B cell (primary cell): Measurements from ENCODE around the gene CAMK1D. TPM values are rescaled to one million over a fixed set of nuclear protein-coding genes. Genes with fewer than 3 reads are reported as not detected.

Source experiments
- ATAC-seq: fragments of 200-7000 bp; cut with Tn5 transposase; one replicate; pipeline ENCODE4 v1.10.0; 2021; ENCODE audit warnings: low read depth, mild to moderate bottlenecking, moderate number of reproducible peaks, moderate library complexity
- CTCF ChIA-PET: fragments of 350-600 bp; sonication (Branson Sonifier 250); formaldehyde crosslinking; loops from one replicate; lab custom pipeline; 2021; ENCODE audit warnings: antibody characterized with exemption, inconsistent platforms; lab: Charles Lee
- POLR2A ChIA-PET: fragments of 350-600 bp; sonication (Branson Sonifier 250); formaldehyde crosslinking; loops from one replicate; lab custom pipeline; 2021; ENCODE audit warnings: antibody characterized with exemption; lab: Charles Lee
- DNase-seq: peaks from one replicate; pipeline ENCODE4 v3.0.0; 2013
- H2AFZ ChIP-seq: 2 replicates; pipeline ENCODE4 v1.6.1; 2012; ENCODE audit warnings: mild to moderate bottlenecking, low read depth, low read length; ENCODE audit not compliant: insufficient read depth, poor library complexity, severe bottlenecking
- H3K27ac ChIP-seq, 2 donors: 1 replicate in 1 of 2; 2 replicates in 1 of 2; pipeline ENCODE4 v1.5.1; 2012 to 2013; ENCODE audit warnings: low read length in 2 of 2, mild to moderate bottlenecking in 2 of 2, moderate library complexity in 1 of 2
- H3K27me3 ChIP-seq, 4 experiments: fragments of 200-600 bp in 1 of 4; sonication (generic) in 1 of 4; replicated peaks in 1 of 4; 1 replicate in 2 of 4; 2 replicates in 2 of 4; pipeline versions ENCODE4 v1.6.1 to v1.7.0; 2013 to 2016; ENCODE audit warnings: low read length in 3 of 4, mild to moderate bottlenecking in 2 of 4, mixed read lengths in 1 of 4, moderate library complexity in 1 of 4; ENCODE audit not compliant: insufficient read depth in 4 of 4, control insufficient read depth in 3 of 4; ENCODE audit errors: control extremely low read depth in 1 of 4
- H3K36me3 ChIP-seq, 2 experiments: replicated peaks in 1 of 2; 1 replicate in 1 of 2; 2 replicates in 1 of 2; pipeline versions ENCODE4 v1.6.1 to v1.7.1; 2013; ENCODE audit warnings: low read length in 1 of 2; ENCODE audit not compliant: insufficient read depth in 2 of 2, control insufficient read depth in 1 of 2; ENCODE audit errors: control extremely low read depth in 1 of 2, extremely low read depth in 1 of 2
- H3K4me1 ChIP-seq, 2 donors: fragments of 200-600 bp in 1 of 2; sonication (generic) in 1 of 2; 1 replicate in 1 of 2; 2 replicates in 1 of 2; pipeline versions ENCODE4 v1.5.1 to v1.6.1; 2013 to 2017; ENCODE audit warnings: low read length in 2 of 2; ENCODE audit not compliant: control insufficient read depth in 2 of 2, insufficient read depth in 2 of 2
- H3K4me2 ChIP-seq: replicated peaks from 2 replicates; pipeline ENCODE3; 2012; ENCODE audit warnings: mild to moderate bottlenecking, low read depth, low read length; ENCODE audit not compliant: poor library complexity, severe bottlenecking
- H3K4me3 ChIP-seq, 5 experiments: fragments of 200-600 bp in 1 of 5; sonication (generic) in 1 of 5; 1 replicate in 3 of 5; 2 replicates in 2 of 5; pipeline versions ENCODE4 v1.5.1 to v1.7.0; 2011 to 2016; ENCODE audit warnings: low read length in 4 of 5, mild to moderate bottlenecking in 4 of 5, low read depth in 2 of 5, control low read depth in 1 of 5, moderate library complexity in 1 of 5; ENCODE audit not compliant: insufficient read depth in 1 of 5; ENCODE audit errors: control extremely low read depth in 1 of 5, extremely low read depth in 1 of 5
- H3K79me2 ChIP-seq: fragments of 200-600 bp; sonication (generic); one replicate; pipeline ENCODE4 v1.6.0; 2016; ENCODE audit warnings: low read length; ENCODE audit not compliant: control insufficient read depth, insufficient read depth
- H3K9ac ChIP-seq: fragments of 200-600 bp; sonication (generic); 2 replicates; pipeline ENCODE4 v1.6.1; 2017; ENCODE audit warnings: mild to moderate bottlenecking, low read length, moderate library complexity
- H3K9me3 ChIP-seq, 3 donors: one replicate each; pipeline versions ENCODE4 v1.6.1 to v1.7.1; 2013; ENCODE audit warnings: low read length in 2 of 3; ENCODE audit not compliant: control insufficient read depth in 2 of 3, insufficient read depth in 1 of 3; ENCODE audit errors: control extremely low read depth in 1 of 3
- H4K20me1 ChIP-seq: 2 replicates; pipeline ENCODE4 v1.6.0; 2012; ENCODE audit warnings: mild to moderate bottlenecking, low read length; ENCODE audit not compliant: insufficient read depth, control insufficient read depth, poor library complexity, severe bottlenecking
- H3K27ac Mint-ChIP-seq: one replicate; pipeline ENCODE4 v1.8.0; 2021; ENCODE audit warnings: mixed read lengths
- H3K27me3 Mint-ChIP-seq: one replicate; pipeline ENCODE4 v1.8.0; 2021; ENCODE audit warnings: mixed read lengths
- H3K4me1 Mint-ChIP-seq: one replicate; pipeline ENCODE4 v1.8.0; 2021; ENCODE audit warnings: mixed read lengths
- H3K4me3 Mint-ChIP-seq: one replicate; pipeline ENCODE4 v1.8.0; 2021; ENCODE audit warnings: mixed read lengths
- H3K9me3 Mint-ChIP-seq: one replicate; pipeline ENCODE4 v1.8.0; 2022; ENCODE audit warnings: mixed read lengths; ENCODE audit not compliant: insufficient read depth
- CTCF ChIP-seq: fragments of 200-600 bp; IDR thresholded peaks from one replicate; pipeline ENCODE4 v1.8.0; 2022; ENCODE audit warnings: antibody characterized with exemption, mild to moderate bottlenecking
- EZH2 ChIP-seq: IDR thresholded peaks from 2 replicates; pipeline ENCODE4 v1.6.1; 2012; ENCODE audit warnings: borderline replicate concordance, low read depth, mild to moderate bottlenecking, moderate library complexity, low read length; ENCODE audit not compliant: insufficient read depth, poor library complexity, severe bottlenecking
- WGBS: methylation state at CpG from one replicate; pipeline ENCODE4 v1.1.5; 2013; ENCODE audit warnings: missing lambda C conversion rate; ENCODE audit not compliant: insufficient coverage; 5-methylcytosine and 5-hydroxymethylcytosine counted together
- intact Hi-C: fragments of 100-400 bp; cut with micrococcal nuclease; formaldehyde crosslinking; loops from one replicate; pipeline ENCODE4 v1.10.0; 2022
- polyA plus RNA-seq: library from polyadenylated mRNA; depleted of rRNA; stranded (reverse); fragments of >200 nt; gene quantifications from 2 replicates; pipeline ENCODE4 v1.2.3, GENCODE V29; 2012
- small RNA-seq: library from RNA; depleted of rRNA; stranded (forward); fragments of <200 nt; gene quantifications from one replicate; pipeline ENCODE3, GENCODE V24; 2012; ENCODE audit warnings: low replicate concordance, low read depth; ENCODE audit not compliant: insufficient read length
- total RNA-seq, 2 donors: library from RNA; stranded (reverse); fragments of 120-200 nt in 1 of 2; gene quantifications; 1 replicate in 1 of 2; 2 replicates in 1 of 2; pipeline versions ENCODE4 v1.2.3 to v1.2.4, GENCODE V29; 2013 to 2022

The CAMK1D gene
- total and polyA plus RNA-seq, 2 donors (not counting 1 experiment from before 2014, with no cell fraction given): 34.1 to 69.7 TPM

- no peak overlapping the region for H3K27ac ChIP-seq
- POLR2A ChIA-PET: no interaction called here
These were observed 531.1 kb downstream of the CAMK1D start for GRCh38 chr10:12880423-12880822.

GRCh38 chr10:12884851-12885250 is 535.5 kb downstream of the CAMK1D start:
- H3K27ac Mint-ChIP-seq: no peak overlapping the region
- no peaks in the 10 kb centered on the region for H3K79me2 ChIP-seq
- H3K4me1 Mint-ChIP-seq: no peaks in the 10 kb centered on the region
- 93% methylated on average over 6 of the region's 6 CpGs for WGBS
- DNase-seq: no peak
- no peaks in the 10 kb centered on the region for H3K36me3 ChIP-seq
- ChIA-PET CTCF (interaction anchor here (0.6 to 1.0 kb wide), 2 partner anchors 17 to 22 kb away, joined by 3 read pairs; no protein-coding TSS in a partner anchor), POLR2A (no interaction called here)
- no peak overlapping the region for H3K4me3 Mint-ChIP-seq
- no peak overlapping the region for H3K9ac ChIP-seq
- no peaks in the 10 kb centered on the region for H3K4me1 ChIP-seq
- ATAC-seq: no peak
- H2AFZ ChIP-seq: no peak overlapping the region
- H4K20me1 ChIP-seq: no peaks in the 10 kb centered on the region
- H3K4me2 ChIP-seq: no peak overlapping the region
- no peak overlapping the region for H3K4me3 ChIP-seq
- no peaks in the 10 kb centered on the region for H3K9me3 Mint-ChIP-seq
- no peak for TF ChIP-seq EZH2
- H3K27me3 ChIP-seq: no peaks in the 10 kb centered on the region
- no peaks in the 10 kb centered on the region for H3K9me3 ChIP-seq
- intact Hi-C loops: no loop called here
- H3K27me3 Mint-ChIP-seq: peaks cover 39% of the 10 kb centered on the region
- no peak overlapping the region for H3K27ac ChIP-seq

More at GRCh38 chr10:12880423-12880822, 531.1 kb downstream of the CAMK1D start:
- H3K27me3 ChIP-seq: no peaks in the 10 kb centered on the region
- no peak overlapping the region for H2AFZ ChIP-seq
- no peaks in the 10 kb centered on the region for H3K36me3 ChIP-seq
- H3K27ac Mint-ChIP-seq: no peak overlapping the region
- no peak for TF ChIP-seq CTCF
- no peak for TF ChIP-seq EZH2
- intact Hi-C loops: no loop called here
- H3K9me3 ChIP-seq: no peaks in the 10 kb centered on the region
- H4K20me1 ChIP-seq: no peaks in the 10 kb centered on the region
- no peak overlapping the region for H3K4me3 ChIP-seq
- no peaks in the 10 kb centered on the region for H3K9me3 Mint-ChIP-seq
- DNase-seq: no peak
- no peak overlapping the region for H3K4me2 ChIP-seq
- no peak overlapping the region for H3K9ac ChIP-seq
- no peaks in the 10 kb centered on the region for H3K4me1 Mint-ChIP-seq
- no peaks in the 10 kb centered on the region for H3K4me1 ChIP-seq
- CTCF ChIA-PET: interaction anchor here (0.7 kb wide), 1 partner anchor 173 kb away, joined by 3 read pairs; no protein-coding TSS in a partner anchor
- H3K79me2 ChIP-seq: no peaks in the 10 kb centered on the region
- no peak for ATAC-seq
- H3K4me3 Mint-ChIP-seq: no peak overlapping the region
- H3K27me3 Mint-ChIP-seq: peaks cover 21% of the 10 kb centered on the region

Small RNA genes lying within 50 kb of the gene (small RNA-seq; reads per million reads assigned to genes)
- gene MIR4480 (not detected), gene MIR548Q (not detected), gene RF00279 (not detected), gene RN7SL198P (not detected), gene RNU6ATAC39P (not detected)

Other genes starting within 250 kb of the CAMK1D start
- 20.2 and 22.8 TPM in 2 replicates for gene SEC61A2, start 219.9 kb upstream of the CAMK1D start, total RNA-seq
- 10.7 and 13.3 TPM in 2 replicates for gene SEC61A2, start 219.9 kb upstream of the CAMK1D start, polyA plus RNA-seq
- 39.1 and 39.9 TPM in 2 replicates for gene NUDT5, start 153.7 kb upstream of the CAMK1D start, total RNA-seq
- gene NUDT5, start 153.7 kb upstream of the CAMK1D start, polyA plus RNA-seq: 25.6 and 25.9 TPM in 2 replicates
- 56.0 and 62.0 TPM in 2 replicates for gene CDC123, start 153.4 kb upstream of the CAMK1D start, total RNA-seq
- gene CDC123, start 153.4 kb upstream of the CAMK1D start, polyA plus RNA-seq: 44.3 and 48.9 TPM in 2 replicates